NT2/D1 (cell line): ENCODE measurements around the gene DNAJC12.

ENCODE experiments used
- SUZ12 ChIP-seq: IDR thresholded peaks from 2 replicates; pipeline ENCODE4 v1.6.1; 2011; ENCODE audit not compliant: insufficient read length, insufficient read depth; ENCODE audit errors: extremely low read depth
- YY1 ChIP-seq: IDR thresholded peaks from 2 replicates; pipeline ENCODE4 v1.6.1; 2011; ENCODE audit not compliant: insufficient read length, insufficient read depth
- ZNF274 ChIP-seq: IDR thresholded peaks from 2 replicates; pipeline ENCODE4 v1.6.1; 2011; ENCODE audit warnings: mild to moderate bottlenecking, low read depth, low read length

GRCh38 chr10:67775279-67775678 lies 62.7 kb downstream of the DNAJC12 start:
- TF ChIP-seq SUZ12 (no peak), ZNF274 (no peak), YY1 (no peak)
